ENCODE results near the gene ZNF777.

- TF ChIP-seq CTCF (conservative IDR thresholded peaks at IDR 0.05 in 1 of 2, IDR thresholded peaks at IDR 0.05 in 1 of 2; ENCODE audit: low read depth in 1 of 2, low read length in 2 of 2), result no peak
- TF ChIP-seq EZH2 (IDR thresholded peaks at IDR 0.05; ENCODE audit: low read length, missing control alignments), result no peak
Observed at GRCh38 chr7:149454750-149455149, 6.1 kb downstream of the ZNF777 start.

Measured in fibroblast of lung (primary cell).